IMR-90 (cell line): ENCODE data around the gene CMTM1. TPM values are rescaled to one million over a fixed set of nuclear protein-coding genes. Genes with fewer than 3 reads are reported as not detected.

Experiments
- ATAC-seq: fragments of 200-7000 bp; cut with Tn5 transposase; 2 replicates; pipeline ENCODE4 v1.9.1; 2020; ENCODE audit warnings: low read depth, mild to moderate bottlenecking, moderate library complexity
- BruUV-seq: library from RNA; stranded (reverse); fragments of 400-500 nt; replicated peaks from 2 replicates; lab custom pipeline; 2021; lab: Mats Ljungman, UMichigan
- CTCF ChIA-PET: fragments of 300-600 bp; formaldehyde crosslinking; extraction: SDS; loops from one replicate; lab custom pipeline; 2021; ENCODE audit warnings: antibody characterized with exemption; lab: Yijun Ruan, JAX
- POLR2A ChIA-PET: fragments of 300-600 bp; sonication (Branson Sonifier 250); formaldehyde crosslinking; loops from one replicate; lab custom pipeline; 2022; ENCODE audit warnings: antibody characterized with exemption; ENCODE audit not compliant: unreplicated experiment; lab: Charles Lee
- DNase-seq: peaks from one replicate; pipeline ENCODE4 v3.0.0; 2013
- H2AFZ ChIP-seq: replicated peaks from 2 replicates; pipeline ENCODE3; 2013; ENCODE audit warnings: low read length, mild to moderate bottlenecking; ENCODE audit not compliant: poor library complexity
- H2AK5ac ChIP-seq: 2 replicates; pipeline ENCODE4 v1.6.1; 2013; ENCODE audit warnings: low read depth, low read length, inconsistent platforms
- H2AK9ac ChIP-seq: replicated peaks from 2 replicates; pipeline ENCODE3; 2013; ENCODE audit warnings: mild to moderate bottlenecking, low read depth, low read length, moderate library complexity; ENCODE audit not compliant: poor library complexity
- H2BK120ac ChIP-seq: 2 replicates; pipeline ENCODE4 v1.6.1; 2013; ENCODE audit warnings: low read depth, low read length, inconsistent platforms
- H2BK15ac ChIP-seq: 3 replicates; pipeline ENCODE4 v1.6.1; 2013; ENCODE audit warnings: low read depth, low read length, inconsistent platforms
- H2BK20ac ChIP-seq: 2 replicates; pipeline ENCODE4 v1.6.1; 2013; ENCODE audit warnings: low read depth, mild to moderate bottlenecking, inconsistent platforms, low read length, moderate library complexity
- H2BK5ac ChIP-seq: 2 replicates; pipeline ENCODE4 v1.6.1; 2013; ENCODE audit warnings: mild to moderate bottlenecking, low read depth, low read length, inconsistent platforms; ENCODE audit not compliant: poor library complexity, severe bottlenecking
- H3K14ac ChIP-seq: replicated peaks from 2 replicates; pipeline ENCODE4 v1.6.1; 2013; ENCODE audit warnings: low read depth, low read length, inconsistent platforms
- H3K18ac ChIP-seq: 2 replicates; pipeline ENCODE4 v1.6.1; 2013; ENCODE audit warnings: low read depth, low read length, control low read depth
- H3K23ac ChIP-seq: 2 replicates; pipeline ENCODE4 v1.6.1; 2013; ENCODE audit warnings: low read depth, low read length, inconsistent platforms
- H3K27ac ChIP-seq: 2 replicates; pipeline ENCODE4 v1.5.1; 2013; ENCODE audit warnings: mild to moderate bottlenecking, control low read depth, low read length; ENCODE audit not compliant: insufficient read depth
- H3K27me3 ChIP-seq: 2 replicates; pipeline ENCODE4 v1.6.1; 2013; ENCODE audit warnings: low read length; ENCODE audit not compliant: control insufficient read depth, insufficient read depth
- H3K36me3 ChIP-seq: 2 replicates; pipeline ENCODE4 v1.6.1; 2013; ENCODE audit warnings: low read length, mixed read lengths; ENCODE audit not compliant: control insufficient read depth, insufficient read depth
- H3K4ac ChIP-seq: 2 replicates; pipeline ENCODE4 v1.6.1; 2013; ENCODE audit warnings: low read depth, low read length, inconsistent platforms
- H3K4me1 ChIP-seq: 2 replicates; pipeline ENCODE4 v1.6.1; 2013; ENCODE audit warnings: low read length, mixed read lengths; ENCODE audit not compliant: control insufficient read depth, insufficient read depth
- H3K4me2 ChIP-seq: 2 replicates; pipeline ENCODE4 v1.6.1; 2013; ENCODE audit warnings: low read depth, mild to moderate bottlenecking, control low read depth, low read length, moderate library complexity
- H3K4me3 ChIP-seq: 2 replicates; pipeline ENCODE4 v1.5.1; 2013; ENCODE audit warnings: low read depth, mild to moderate bottlenecking, control low read depth, low read length, moderate library complexity; ENCODE audit not compliant: insufficient read depth
- H3K56ac ChIP-seq: 2 replicates; pipeline ENCODE4 v1.6.1; 2013; ENCODE audit warnings: low read length, inconsistent platforms; ENCODE audit not compliant: insufficient read depth; ENCODE audit errors: extremely low read depth
- H3K79me1 ChIP-seq, 2 experiments: 2 replicates each; pipeline ENCODE4 v1.6.1; 2013; ENCODE audit warnings: low read length in 2 of 2, inconsistent platforms in 1 of 2, low read depth in 1 of 2
- H3K9ac ChIP-seq: 2 replicates; pipeline ENCODE4 v1.6.1; 2013; ENCODE audit warnings: low read depth, low read length, control low read depth
- H3K9me1 ChIP-seq: 2 replicates; pipeline ENCODE4 v1.6.1; 2013; ENCODE audit warnings: low read length, inconsistent platforms; ENCODE audit not compliant: insufficient read depth
- H3K9me3 ChIP-seq: 2 replicates; pipeline ENCODE4 v1.6.1; 2013; ENCODE audit warnings: low read length; ENCODE audit not compliant: control insufficient read depth, insufficient read depth
- H4K20me1 ChIP-seq: 2 replicates; pipeline ENCODE4 v1.6.1; 2013; ENCODE audit warnings: low read length, inconsistent platforms; ENCODE audit not compliant: insufficient read depth
- H4K5ac ChIP-seq: 2 replicates; pipeline ENCODE4 v1.6.1; 2013; ENCODE audit warnings: mild to moderate bottlenecking, low read depth, low read length, control low read depth
- H4K8ac ChIP-seq, 2 experiments: 2 replicates each; pipeline ENCODE4 v1.6.1; 2013; ENCODE audit warnings: low read depth in 2 of 2, low read length in 2 of 2, control low read depth in 1 of 2, inconsistent platforms in 1 of 2
- H4K91ac ChIP-seq: 2 replicates; pipeline ENCODE4 v1.6.1; 2013; ENCODE audit warnings: low read depth, low read length, inconsistent platforms; ENCODE audit not compliant: insufficient read depth
- BHLHE40 ChIP-seq: fragments of 150-350 bp; IDR thresholded peaks from 2 replicates; pipeline ENCODE4 v1.6.1; 2016; ENCODE audit warnings: mild to moderate bottlenecking, low read depth, low read length
- CEBPB ChIP-seq: IDR thresholded peaks from 2 replicates; pipeline ENCODE4 v1.6.1; 2012; ENCODE audit warnings: low read depth, low read length, improper control_type of control experiment
- CHD1 ChIP-seq: IDR thresholded peaks from 2 replicates; pipeline ENCODE4 v1.6.1; 2012; ENCODE audit warnings: low read depth, low read length, improper control_type of control experiment
- FOS ChIP-seq: fragments of 150-350 bp; IDR thresholded peaks from 2 replicates; pipeline ENCODE4 v1.6.1; 2016; ENCODE audit warnings: low read depth, low read length
- NFE2L2 ChIP-seq: fragments of 150-350 bp; IDR thresholded peaks from 2 replicates; pipeline ENCODE4 v1.6.1; 2016; ENCODE audit warnings: low read depth, mild to moderate bottlenecking, low read length
- USF2 ChIP-seq: fragments of 150-350 bp; IDR thresholded peaks from 2 replicates; pipeline ENCODE4 v1.6.1; 2017; ENCODE audit warnings: mild to moderate bottlenecking, antibody characterized with exemption, low read length, low read depth
- WGBS, 2 experiments: methylation state at CpG; one replicate each; pipeline versions ENCODE4 v1.1.5 to v1.1.7; 2013; ENCODE audit warnings: missing lambda C conversion rate in 2 of 2; ENCODE audit not compliant: insufficient read length in 1 of 2; ENCODE audit errors: extremely low coverage in 2 of 2; 5-methylcytosine and 5-hydroxymethylcytosine counted together
- dilution Hi-C: fragments of 300-500 bp; cut with HindIII; formaldehyde crosslinking; loops from one replicate; pipeline ENCODE4 v1.14.3; 2018; ENCODE audit warnings: low sequenced_read_pairs; ENCODE audit not compliant: unreplicated experiment
- in situ Hi-C: fragments of 300-500 bp; cut with MboI; formaldehyde crosslinking; loops from 3 replicates; pipeline ENCODE4 v1.14.3; 2019; ENCODE audit warnings: low sequenced_read_pairs, inconsistent platforms, mixed read lengths
- intact Hi-C: fragments of 100-400 bp; cut with micrococcal nuclease; formaldehyde crosslinking; loops from 2 replicates; pipeline ENCODE4 v1.10.0; 2022
- polyA plus RNA-seq, 3 experiments: library from polyadenylated mRNA; depleted of rRNA; stranded (reverse); fragments of >200 nt; gene quantifications; 2 replicates each; pipeline ENCODE4 v1.2.3, GENCODE V29; 2012; ENCODE audit warnings: low replicate concordance in 1 of 3
- total RNA-seq: library from RNA; depleted of rRNA; stranded (reverse); fragments of >200 nt; gene quantifications from 2 replicates; pipeline ENCODE4 v1.2.3, GENCODE V29; 2012
- TF ChIP-seq, protein P1 (sequence below): conservative IDR thresholded peaks from 2 replicates; pipeline ENCODE4 v1.5.1; 2012; ENCODE audit warnings: mild to moderate bottlenecking, low read depth, low read length, improper control_type of control experiment

The CMTM1 gene
- total and polyA plus RNA-seq, 2 of the 4 experiments (the other 2 are of a cell fraction), result 0.54 to 2.1 TPM

GRCh38 chr16:66548868-66549267 is 17.4 kb upstream of the CMTM1 start:
- no TSS peak for BruUV-seq
- Histone ChIP-seq H2BK15ac (peak overlapping the region; percentile 12; the same call in 1 of the 3 replicates), H4K8ac (peak overlapping the region; percentile 90 to 91), H3K4me1 (peaks cover 7% of the 10 kb centered on the region), H4K5ac (peak overlapping the region; percentile 88), H2AK9ac (peak overlapping the region; percentile 37), H2AK5ac (peak overlapping the region; percentile 79), H4K20me1 (no peaks in the 10 kb centered on the region), H3K9ac (peak overlapping the region; percentile 94), H3K79me1 (peaks cover 33 to 40% of the 10 kb centered on the region in 2 experiments), H2AFZ (peak overlapping the region; percentile 83), H2BK120ac (no peak overlapping the region), H2BK20ac (no peak overlapping the region), H3K27ac (peak overlapping the region; percentile 93), H4K91ac (peak overlapping the region; percentile 84), H3K23ac (peak overlapping the region; percentile 23; the same call in 1 of the 2 replicates), H3K4me3 (peak overlapping the region; percentile 74), H3K36me3 (peaks cover 2% of the 10 kb centered on the region; the same call in 1 of the 2 replicates), H3K56ac (no peak overlapping the region), H2BK5ac (peak overlapping the region; percentile 67), H3K14ac (peak overlapping the region; percentile 88; the same call in 1 of the 2 replicates), H3K9me3 (no peaks in the 10 kb centered on the region), H3K9me1 (peaks cover 12% of the 10 kb centered on the region; the same call in 1 of the 2 replicates), H3K4ac (peak overlapping the region; percentile 81), H3K27me3 (no peaks in the 10 kb centered on the region), H3K4me2 (peak overlapping the region; percentile 84), H3K18ac (no peak overlapping the region)
- POLR2A ChIA-PET, result no interaction called here
- DNase-seq (no peak), ATAC-seq (no peak)
- intact Hi-C loops (no loop called here), in situ Hi-C loops (no loop called here), dilution Hi-C loops (no loop called here)
- TF ChIP-seq CEBPB (no peak), USF2 (no peak), BHLHE40 (no peak), NFE2L2 (no peak), CHD1 (no peak), FOS (no peak)
- TF ChIP-seq, protein P1, sequence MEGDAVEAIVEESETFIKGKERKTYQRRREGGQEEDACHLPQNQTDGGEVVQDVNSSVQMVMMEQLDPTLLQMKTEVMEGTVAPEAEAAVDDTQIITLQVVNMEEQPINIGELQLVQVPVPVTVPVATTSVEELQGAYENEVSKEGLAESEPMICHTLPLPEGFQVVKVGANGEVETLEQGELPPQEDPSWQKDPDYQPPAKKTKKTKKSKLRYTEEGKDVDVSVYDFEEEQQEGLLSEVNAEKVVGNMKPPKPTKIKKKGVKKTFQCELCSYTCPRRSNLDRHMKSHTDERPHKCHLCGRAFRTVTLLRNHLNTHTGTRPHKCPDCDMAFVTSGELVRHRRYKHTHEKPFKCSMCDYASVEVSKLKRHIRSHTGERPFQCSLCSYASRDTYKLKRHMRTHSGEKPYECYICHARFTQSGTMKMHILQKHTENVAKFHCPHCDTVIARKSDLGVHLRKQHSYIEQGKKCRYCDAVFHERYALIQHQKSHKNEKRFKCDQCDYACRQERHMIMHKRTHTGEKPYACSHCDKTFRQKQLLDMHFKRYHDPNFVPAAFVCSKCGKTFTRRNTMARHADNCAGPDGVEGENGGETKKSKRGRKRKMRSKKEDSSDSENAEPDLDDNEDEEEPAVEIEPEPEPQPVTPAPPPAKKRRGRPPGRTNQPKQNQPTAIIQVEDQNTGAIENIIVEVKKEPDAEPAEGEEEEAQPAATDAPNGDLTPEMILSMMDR, result no peak
- no CpG with 5 or more reads among the region's 9 CpGs for WGBS, 2 experiments
- CTCF ChIA-PET, result no interaction called here
